AG09309 (cell line): ENCODE data around the gene ZCCHC24.

ENCODE experiments used
- DNase-seq: peaks from one replicate; pipeline ENCODE4 v3.0.0-alpha.2; 2010; ENCODE audit warnings: low read depth
- H3K4me3 ChIP-seq: 2 replicates; pipeline ENCODE4 v1.5.1; 2011; ENCODE audit warnings: mild to moderate bottlenecking, low read depth, low read length, moderate library complexity; ENCODE audit not compliant: control insufficient read depth
- TF ChIP-seq, protein P1 (sequence below): IDR thresholded peaks from 2 replicates; pipeline ENCODE4 v1.5.1; 2011; ENCODE audit warnings: mild to moderate bottlenecking, low read depth, low read length, inconsistent platforms; ENCODE audit not compliant: insufficient read depth, control insufficient read depth; ENCODE audit errors: missing control alignments

The ZCCHC24 gene

GRCh38 chr10:79354615-79355014 lies 90.8 kb downstream of the ZCCHC24 start:
- no peak overlapping the region for H3K4me3 ChIP-seq
- TF ChIP-seq, protein P1, sequence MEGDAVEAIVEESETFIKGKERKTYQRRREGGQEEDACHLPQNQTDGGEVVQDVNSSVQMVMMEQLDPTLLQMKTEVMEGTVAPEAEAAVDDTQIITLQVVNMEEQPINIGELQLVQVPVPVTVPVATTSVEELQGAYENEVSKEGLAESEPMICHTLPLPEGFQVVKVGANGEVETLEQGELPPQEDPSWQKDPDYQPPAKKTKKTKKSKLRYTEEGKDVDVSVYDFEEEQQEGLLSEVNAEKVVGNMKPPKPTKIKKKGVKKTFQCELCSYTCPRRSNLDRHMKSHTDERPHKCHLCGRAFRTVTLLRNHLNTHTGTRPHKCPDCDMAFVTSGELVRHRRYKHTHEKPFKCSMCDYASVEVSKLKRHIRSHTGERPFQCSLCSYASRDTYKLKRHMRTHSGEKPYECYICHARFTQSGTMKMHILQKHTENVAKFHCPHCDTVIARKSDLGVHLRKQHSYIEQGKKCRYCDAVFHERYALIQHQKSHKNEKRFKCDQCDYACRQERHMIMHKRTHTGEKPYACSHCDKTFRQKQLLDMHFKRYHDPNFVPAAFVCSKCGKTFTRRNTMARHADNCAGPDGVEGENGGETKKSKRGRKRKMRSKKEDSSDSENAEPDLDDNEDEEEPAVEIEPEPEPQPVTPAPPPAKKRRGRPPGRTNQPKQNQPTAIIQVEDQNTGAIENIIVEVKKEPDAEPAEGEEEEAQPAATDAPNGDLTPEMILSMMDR, result no peak
- no peak for DNase-seq

GRCh38 chr10:79354141-79354540 lies 91.3 kb downstream of the ZCCHC24 start:
- H3K4me3 ChIP-seq, result no peak overlapping the region
- no peak for DNase-seq
- TF ChIP-seq, protein P1, result no peak

- no peak for DNase-seq
- no peak overlapping the region for H3K4me3 ChIP-seq
- TF ChIP-seq, protein P1, result no peak
Observed at GRCh38 chr10:79353726-79354125, 91.7 kb downstream of the ZCCHC24 start.

DNA sequence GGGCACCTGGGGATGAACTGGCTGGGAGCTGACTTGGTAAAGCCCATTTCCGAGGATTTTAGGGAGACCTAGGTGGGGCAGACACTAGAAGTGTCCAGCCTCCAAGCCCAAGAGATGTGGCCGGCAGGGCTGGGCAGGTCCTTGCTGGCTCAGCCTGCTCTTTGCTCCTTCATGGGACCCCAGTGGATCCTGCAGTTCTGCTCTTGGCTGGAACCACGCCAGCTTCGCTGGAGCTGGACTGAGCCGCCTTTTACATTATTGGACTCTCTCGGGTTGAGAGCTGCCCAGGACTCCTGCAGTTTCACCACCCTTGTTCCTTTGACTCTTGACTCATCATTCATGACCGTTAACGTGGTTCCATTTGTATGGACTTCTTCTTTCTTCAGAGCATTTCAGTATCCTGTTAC lies 92.4 kb downstream of the ZCCHC24 start:
- no peak overlapping the region for H3K4me3 ChIP-seq
- TF ChIP-seq, protein P1, result no peak
- DNase-seq, result no peak

DNA sequence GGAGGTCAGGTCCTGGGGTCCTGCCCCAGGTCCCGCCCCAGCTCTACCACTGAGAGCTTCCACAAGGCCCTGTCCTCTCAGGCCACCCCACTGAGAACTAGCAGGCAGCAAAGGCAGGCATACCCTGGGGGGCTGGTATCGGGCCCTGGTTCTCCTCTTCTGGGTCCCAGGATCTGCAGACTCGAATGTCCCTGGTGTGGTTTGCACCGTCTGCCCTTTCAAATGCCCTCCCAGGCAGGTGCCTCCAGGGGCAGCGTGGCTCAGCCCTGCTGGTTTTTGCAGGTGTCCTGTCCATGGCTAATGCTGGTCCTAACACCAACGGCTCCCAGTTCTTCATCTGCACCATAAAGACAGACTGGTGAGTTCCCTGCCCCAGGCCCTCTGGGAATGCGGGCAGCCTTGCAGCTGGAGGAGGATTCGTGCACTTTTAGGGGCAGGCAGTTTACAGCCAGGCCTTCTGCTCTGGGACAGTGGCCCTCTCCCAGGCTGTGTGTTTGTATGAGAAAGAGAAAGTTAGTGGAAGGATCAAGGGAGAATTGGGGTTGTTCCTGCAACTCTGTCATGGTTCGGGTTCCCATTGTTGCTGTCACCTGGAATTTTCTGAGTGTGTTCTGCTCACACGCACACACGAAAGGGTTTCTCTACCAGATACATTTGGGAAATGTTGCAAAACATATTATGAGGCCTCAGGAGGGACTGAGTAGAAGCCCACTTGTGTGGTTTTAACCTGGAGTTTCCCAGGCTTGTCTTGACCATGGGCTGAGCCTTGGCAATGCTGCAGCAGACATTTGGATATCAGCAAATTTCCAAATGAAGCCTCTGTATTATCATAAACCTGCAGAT lies 93.2 kb downstream of the ZCCHC24 start:
- no peak overlapping the region for H3K4me3 ChIP-seq
- TF ChIP-seq, protein P1, result no peak
- DNase-seq, result no peak

DNA sequence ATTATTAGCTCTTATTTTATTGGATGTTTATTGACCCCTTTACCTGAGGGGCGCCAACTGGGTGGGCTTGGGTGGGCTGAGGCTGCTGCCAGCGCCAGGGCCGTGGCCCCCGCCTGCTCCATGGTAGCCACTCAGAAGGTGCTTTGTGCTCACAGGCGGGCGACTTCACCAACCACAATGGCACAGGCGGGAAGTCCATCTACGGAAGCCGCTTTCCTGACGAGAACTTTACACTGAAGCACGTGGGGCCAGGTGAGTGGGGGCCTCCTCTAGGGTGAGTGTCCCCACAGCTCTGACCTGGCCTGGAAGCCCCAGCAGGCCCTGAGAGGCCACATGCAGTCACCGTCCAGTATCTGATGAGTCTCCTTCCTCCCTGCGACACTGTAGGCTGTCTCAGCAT lies 94.1 kb downstream of the ZCCHC24 start:
- no peak for DNase-seq
- TF ChIP-seq, protein P1, result no peak
- H3K4me3 ChIP-seq, result no peak overlapping the region
